K562 (cell line): ENCODE data around the gene SNX9. TPM values are rescaled to one million over a fixed set of nuclear protein-coding genes. Genes with fewer than 3 reads are reported as not detected.
A peak's percentile ranks its signal among the peaks of the same experiment; 100 is the strongest.

Experiments
- BRF2 ChIP-seq: IDR thresholded peaks from 3 replicates; pipeline ENCODE4 v1.6.1; 2011; ENCODE audit warnings: borderline replicate concordance, mild to moderate bottlenecking; ENCODE audit not compliant: insufficient read length, insufficient read depth
- CREM ChIP-seq: IDR thresholded peaks from 2 replicates; pipeline ENCODE4 v1.6.1; 2014; ENCODE audit warnings: antibody characterized with exemption, low read depth
- DEAF1 ChIP-seq: fragments of 450-650 bp; formaldehyde crosslinking; IDR thresholded peaks from 2 replicates; pipeline ENCODE4 v1.4.0; 2020; ENCODE audit warnings: mild to moderate bottlenecking, moderate library complexity
- ELF2 ChIP-seq: fragments of 250-450 bp; sonication (Bioruptor Pico); IDR thresholded peaks from 2 replicates; pipeline ENCODE4 v1.5.0; 2021; ENCODE audit warnings: mild to moderate bottlenecking
- HMGN3 ChIP-seq: IDR thresholded peaks from 2 replicates; pipeline ENCODE4 v1.6.1; 2011; ENCODE audit warnings: borderline replicate concordance, low read depth, mild to moderate bottlenecking, mixed read lengths, low read length; ENCODE audit not compliant: insufficient read length; ENCODE audit errors: extremely low read depth
- HSF4 ChIP-seq: fragments of 250-450 bp; sonication (Bioruptor Pico); IDR thresholded peaks from 2 replicates; pipeline ENCODE4 v2.1.2; 2022; ENCODE audit warnings: mild to moderate bottlenecking, moderate library complexity, borderline replicate concordance
- KAT7 ChIP-seq: sonication (generic); formaldehyde crosslinking; IDR thresholded peaks from 2 replicates; pipeline ENCODE4 v1.8.0; 2022; ENCODE audit warnings: missing genetic modification reagents, mild to moderate bottlenecking, borderline replicate concordance
- MAFK ChIP-seq: IDR thresholded peaks from 2 replicates; pipeline ENCODE4 v1.6.1; 2011; ENCODE audit warnings: low read length, improper control_type of control experiment
- NCOA6 ChIP-seq: fragments of 450-650 bp; IDR thresholded peaks from 2 replicates; pipeline ENCODE4 v1.6.1; 2017; ENCODE audit warnings: mild to moderate bottlenecking
- PRPF4 ChIP-seq: fragments of 200-400 bp; formaldehyde crosslinking; IDR thresholded peaks from one replicate; pipeline ENCODE4 v1.6.1; 2017; ENCODE audit warnings: low read length, low read depth, mild to moderate bottlenecking; ENCODE audit not compliant: insufficient read depth, poor library complexity, severe bottlenecking
- RBFOX2 ChIP-seq: fragments of 200-400 bp; formaldehyde crosslinking; IDR thresholded peaks from 2 replicates; pipeline ENCODE4 v1.6.1; 2017; ENCODE audit warnings: low read depth, mild to moderate bottlenecking, low read length, moderate library complexity
- SFPQ ChIP-seq: fragments of 200-400 bp; formaldehyde crosslinking; IDR thresholded peaks from 2 replicates; pipeline ENCODE4 v1.6.1; 2017; ENCODE audit warnings: mild to moderate bottlenecking, low read depth, low read length, moderate library complexity
- SIN3A ChIP-seq, 2 experiments: fragments of 150-350 bp in 1 of 2; IDR thresholded peaks; 2 replicates each; pipeline ENCODE4 v1.6.1; 2011 to 2016; ENCODE audit warnings: borderline replicate concordance in 2 of 2, low read depth in 2 of 2, low read length in 2 of 2, mild to moderate bottlenecking in 2 of 2, moderate library complexity in 2 of 2; ENCODE audit not compliant: control insufficient read depth in 1 of 2
- TFAM ChIP-seq: fragments of 250-450 bp; sonication (Bioruptor Pico); conservative IDR thresholded peaks from 2 replicates; pipeline ENCODE4 v1.5.0; 2021; ENCODE audit warnings: mild to moderate bottlenecking, moderate library complexity
- U2AF2 ChIP-seq: fragments of 200-400 bp; formaldehyde crosslinking; optimal IDR thresholded peaks from 2 replicates; pipeline ENCODE3; 2017; ENCODE audit warnings: low read depth, mild to moderate bottlenecking, low read length
- WHSC1 ChIP-seq: IDR thresholded peaks from one replicate; pipeline ENCODE4 v1.6.1; 2012; ENCODE audit warnings: low read length, control low read depth, inconsistent platforms
- ZNF184 ChIP-seq: sonication (generic); formaldehyde crosslinking; IDR thresholded peaks from 2 replicates; pipeline ENCODE4 v1.5.0; 2020; ENCODE audit warnings: missing genetic modification reagents
- ZNF384 ChIP-seq: IDR thresholded peaks from 2 replicates; pipeline ENCODE4 v1.6.1; 2012; ENCODE audit warnings: low read depth, low read length, improper control_type of control experiment
- ZNF583 ChIP-seq: fragments of 250-450 bp; sonication (Bioruptor Pico); IDR thresholded peaks from 2 replicates; pipeline ENCODE4 v1.4.0; 2020
- polyA plus RNA-seq, 8 experiments: library from polyadenylated mRNA; depleted of rRNA in 4 of 8; stranded (reverse) in 5 of 8; unstranded in 3 of 8; fragments of >200 nt; fragmentation: Nextera tagmentation in 2 of 8; fragmentation: Illumina TruSeq in 1 of 8; extraction: Ambion mirVana in 2 of 8; extraction: Trizol in 1 of 8; gene quantifications; 2 replicates each; pipeline versions ENCODE4 v1.2.1 to v1.2.3, GENCODE V29; 2011 to 2014; ENCODE audit warnings: inconsistent platforms in 1 of 8, missing spikeins in 1 of 8
- total RNA-seq, 7 experiments: library from RNA; depleted of rRNA in 6 of 7; stranded (reverse); fragments of >200 nt in 6 of 7; fragmentation: Illumina TruSeq in 2 of 7; extraction: Trizol in 2 of 7; gene quantifications; 2 replicates each; pipeline versions ENCODE4 v1.2.1 to v1.2.3, GENCODE V29; 2011 to 2021; ENCODE audit warnings: low replicate concordance in 1 of 7
- TF ChIP-seq, protein P1 (sequence below): fragments of 450-650 bp; IDR thresholded peaks from 2 replicates; pipeline ENCODE4 v1.6.1; 2018; ENCODE audit warnings: mild to moderate bottlenecking, low read depth; ENCODE audit not compliant: partially characterized antibody
- TF ChIP-seq, protein P2 (sequence below): sonication (generic); formaldehyde crosslinking; IDR thresholded peaks from 2 replicates; pipeline ENCODE4 v1.8.0; 2022; ENCODE audit warnings: missing genetic modification reagents, mild to moderate bottlenecking, moderate library complexity, borderline replicate concordance

Gene SNX9
- total and polyA plus RNA-seq, 9 of the 15 experiments (the other 6 are each of a cell fraction or from before 2014, with no cell fraction given) = 6.0 to 81.7 (median 57.1) TPM

DNA sequence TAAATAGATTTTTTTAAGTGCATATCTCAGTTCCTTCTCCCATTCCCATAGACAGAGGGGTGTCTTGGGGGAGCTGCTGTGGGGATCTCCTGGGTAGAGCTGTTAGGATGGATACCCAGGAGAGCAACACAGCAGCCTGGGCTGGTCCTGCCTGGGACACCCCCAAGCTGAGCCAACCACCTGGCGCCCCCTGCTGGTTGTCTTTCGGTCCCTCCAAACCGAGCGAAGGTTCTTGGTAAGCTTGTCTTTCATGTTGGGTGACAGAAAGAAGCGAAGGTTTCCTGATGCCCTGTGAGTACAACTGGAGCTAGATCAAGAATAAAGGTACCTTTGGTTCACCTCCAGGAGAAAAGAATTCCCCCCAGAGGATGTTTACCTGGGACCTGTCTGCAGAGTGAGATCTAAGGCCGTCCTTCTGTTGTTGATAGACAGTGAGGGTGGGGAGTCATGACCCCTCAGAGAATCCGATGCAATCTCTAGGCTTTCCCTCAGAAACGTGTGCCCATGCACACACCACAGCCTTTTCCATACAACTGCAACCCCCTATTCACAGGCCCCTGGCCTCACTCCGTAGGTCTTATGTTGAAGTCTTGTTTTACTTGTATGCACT lies 50.8 kb downstream of the SNX9 start (continued):
- no peak for TF ChIP-seq SIN3A (IDR thresholded peaks at IDR 0.05; ENCODE audit: borderline replicate concordance in 2 of 2, control insufficient read depth in 1 of 2, low read depth in 2 of 2, low read length in 2 of 2)
- TF ChIP-seq, protein P1, sequence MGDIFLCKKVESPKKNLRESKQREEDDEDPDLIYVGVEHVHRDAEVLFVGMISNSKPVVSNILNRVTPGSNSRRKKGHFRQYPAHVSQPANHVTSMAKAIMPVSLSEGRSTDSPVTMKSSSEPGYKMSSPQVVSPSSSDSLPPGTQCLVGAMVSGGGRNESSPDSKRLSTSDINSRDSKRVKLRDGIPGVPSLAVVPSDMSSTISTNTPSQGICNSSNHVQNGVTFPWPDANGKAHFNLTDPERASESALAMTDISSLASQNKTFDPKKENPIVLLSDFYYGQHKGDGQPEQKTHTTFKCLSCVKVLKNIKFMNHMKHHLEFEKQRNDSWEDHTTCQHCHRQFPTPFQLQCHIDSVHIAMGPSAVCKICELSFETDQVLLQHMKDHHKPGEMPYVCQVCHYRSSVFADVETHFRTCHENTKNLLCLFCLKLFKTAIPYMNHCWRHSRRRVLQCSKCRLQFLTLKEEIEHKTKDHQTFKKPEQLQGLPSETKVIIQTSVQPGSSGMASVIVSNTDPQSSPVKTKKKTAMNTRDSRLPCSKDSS = no peak
- TF ChIP-seq, protein P2, sequence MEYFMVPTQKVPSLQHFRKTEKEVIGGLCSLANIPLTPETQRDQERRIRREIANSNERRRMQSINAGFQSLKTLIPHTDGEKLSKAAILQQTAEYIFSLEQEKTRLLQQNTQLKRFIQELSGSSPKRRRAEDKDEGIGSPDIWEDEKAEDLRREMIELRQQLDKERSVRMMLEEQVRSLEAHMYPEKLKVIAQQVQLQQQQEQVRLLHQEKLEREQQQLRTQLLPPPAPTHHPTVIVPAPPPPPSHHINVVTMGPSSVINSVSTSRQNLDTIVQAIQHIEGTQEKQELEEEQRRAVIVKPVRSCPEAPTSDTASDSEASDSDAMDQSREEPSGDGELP (CRISPR knock-in tag) = peak; percentile 27; the same call in 1 of the 2 replicates
- TF ChIP-seq SFPQ = no peak
- TF ChIP-seq ZNF384 = no peak; the same call in 1 of the 2 replicates
- TF ChIP-seq WHSC1 = no peak
- TF ChIP-seq ZNF583 (CRISPR knock-in tag) = no peak
- no peak for TF ChIP-seq KAT7 (CRISPR knock-in tag)
- TF ChIP-seq MAFK = no peak
- no peak for TF ChIP-seq HMGN3
- TF ChIP-seq BRF2 = no peak
- TF ChIP-seq ELF2 (CRISPR knock-in tag) = no peak
- TF ChIP-seq NCOA6 = no peak
- peak; percentile 86 for TF ChIP-seq DEAF1
- TF ChIP-seq U2AF2 = no peak
- no peak for TF ChIP-seq ZNF184 (CRISPR knock-in tag)
- TF ChIP-seq PRPF4 = no peak
- no peak for TF ChIP-seq HSF4 (CRISPR knock-in tag)
- TF ChIP-seq CREM = no peak
- no peak for TF ChIP-seq TFAM (CRISPR knock-in tag)
- TF ChIP-seq RBFOX2 = no peak
